ENCODE data around the gene MYOM1. TPM values are rescaled to one million over a fixed set of nuclear protein-coding genes. Genes with fewer than 3 reads are reported as not detected.

MYOM1 gene
- 1 to 10 TPM in 1 of 2 experiments, under 1 TPM in 1; 0.71 to 2.1 TPM for total RNA-seq

- Mint-ChIP-seq H3K9me3 (no peaks in the 10 kb centered on the region), H3K36me3 (ENCODE audit: low read depth) (no peaks in the 10 kb centered on the region), H3K4me3 (no peak within 1 kb of the TSS), H3K4me1 (peaks cover 6% of the 10 kb centered on the region), H3K27me3 (no peaks in the 10 kb centered on the region), H3K27ac (no peak within 1 kb of the TSS)
- DNase-seq, result no peak
- POLR2A ChIA-PET, result no interaction called here
- CTCF ChIA-PET, result interaction anchor here (1.0 to 2.3 kb wide), 2 partner anchors 9 to 21 kb away, joined by 4 to 8 read pairs; no protein-coding TSS in a partner anchor
These were observed at the start of gene MYOM1 for GRCh38 chr18:3219631-3220335. Gene MYOM1, minus strand, starts transcription at chr18:3219968. Its CDS starts 4,745 bp downstream, at chr18:3215223.

- H3K4me1 Mint-ChIP-seq, result peaks cover 67% of the 10 kb centered on the region
- POLR2A ChIA-PET, result no interaction called here
These were observed 49.6 kb upstream of the MYOM1 start for GRCh38 chr18:3269241-3269913.

GRCh38 chr18:3268306-3268705 lies 48.5 kb upstream of the MYOM1 start:
- H3K36me3 Mint-ChIP-seq (ENCODE audit: low read depth), result peaks cover 33% of the 10 kb centered on the region
- CTCF ChIA-PET, result no interaction called here
- H3K27ac Mint-ChIP-seq, result no peak overlapping the region
- no peak overlapping the region for H3K4me3 Mint-ChIP-seq
- peaks cover 75% of the 10 kb centered on the region for H3K4me1 Mint-ChIP-seq
- no peak for DNase-seq
- no peaks in the 10 kb centered on the region for H3K9me3 Mint-ChIP-seq
- no peaks in the 10 kb centered on the region for H3K27me3 Mint-ChIP-seq
- POLR2A ChIA-PET, result no interaction called here

More at GRCh38 chr18:3269241-3269913, 49.6 kb upstream of the MYOM1 start:
- CTCF ChIA-PET, result no interaction called here
- no peak overlapping the region for H3K4me3 Mint-ChIP-seq
- no peak for DNase-seq
- H3K27me3 Mint-ChIP-seq, result no peaks in the 10 kb centered on the region
- H3K27ac Mint-ChIP-seq, result no peak overlapping the region
- H3K9me3 Mint-ChIP-seq, result no peaks in the 10 kb centered on the region
- H3K36me3 Mint-ChIP-seq (ENCODE audit: low read depth), result peaks cover 33% of the 10 kb centered on the region

- no peak overlapping the region for H3K27ac Mint-ChIP-seq
These were observed 46.4 kb upstream of the MYOM1 start for GRCh38 chr18:3266062-3266608.

GRCh38 chr18:3265564-3266033 lies 45.8 kb upstream of the MYOM1 start:
- H3K4me3 Mint-ChIP-seq, result no peak overlapping the region
- no peak overlapping the region for H3K27ac Mint-ChIP-seq
- peaks cover 38% of the 10 kb centered on the region for H3K36me3 Mint-ChIP-seq (ENCODE audit: low read depth)
- ChIA-PET POLR2A (no interaction called here), CTCF (interaction anchor here (0.5 to 1.2 kb wide), 4 partner anchors 9 to 422 kb away, joined by 3 to 6 read pairs (median 3); no protein-coding TSS in a partner anchor)
- no peaks in the 10 kb centered on the region for H3K9me3 Mint-ChIP-seq
- peaks cover 71% of the 10 kb centered on the region for H3K4me1 Mint-ChIP-seq
- H3K27me3 Mint-ChIP-seq, result no peaks in the 10 kb centered on the region
- no peak for DNase-seq

More at GRCh38 chr18:3266062-3266608, 46.4 kb upstream of the MYOM1 start:
- CTCF ChIA-PET, result interaction anchor here (0.6 to 1.5 kb wide), 3 partner anchors 9 to 399 kb away, joined by 3 to 7 read pairs (median 4); no protein-coding TSS in a partner anchor
- Mint-ChIP-seq H3K27me3 (no peaks in the 10 kb centered on the region), H3K4me1 (peaks cover 69% of the 10 kb centered on the region), H3K36me3 (ENCODE audit: low read depth) (peaks cover 36% of the 10 kb centered on the region), H3K9me3 (no peaks in the 10 kb centered on the region), H3K4me3 (no peak overlapping the region)
- DNase-seq, result no peak
- POLR2A ChIA-PET, result no interaction called here

- Mint-ChIP-seq H3K9me3 (no peaks in the 10 kb centered on the region), H3K27ac (no peak overlapping the region), H3K36me3 (ENCODE audit: low read depth) (peaks cover 40% of the 10 kb centered on the region), H3K4me1 (peaks cover 74% of the 10 kb centered on the region), H3K27me3 (no peaks in the 10 kb centered on the region), H3K4me3 (peak overlapping the region; percentile 2)
- DNase-seq, result no peak
- POLR2A ChIA-PET, result no interaction called here
- CTCF ChIA-PET, result interaction anchor here (1.1 to 2.1 kb wide), 7 partner anchors 14 to 402 kb away, joined by 3 to 6 read pairs (median 3); no protein-coding TSS in a partner anchor
These were observed 44.6 kb upstream of the MYOM1 start for GRCh38 chr18:3264362-3264761.

- no peaks in the 10 kb centered on the region for H3K27me3 Mint-ChIP-seq
- H3K36me3 Mint-ChIP-seq (ENCODE audit: low read depth), result peaks cover 41% of the 10 kb centered on the region
- peaks cover 74% of the 10 kb centered on the region for H3K4me1 Mint-ChIP-seq
- ChIA-PET POLR2A (interaction anchor here (0.7 to 1.4 kb wide), 2 partner anchors 9 to 185 kb away, joined by 3 read pairs; no protein-coding TSS in a partner anchor), CTCF (interaction anchor here (0.8 to 2.1 kb wide), 8 partner anchors 8 to 403 kb away, joined by 3 to 6 read pairs (median 4); no protein-coding TSS in a partner anchor)
- DNase-seq, result no peak
- H3K9me3 Mint-ChIP-seq, result no peaks in the 10 kb centered on the region
- H3K4me3 Mint-ChIP-seq, result peak overlapping the region; percentile 86
- H3K27ac Mint-ChIP-seq, result peak overlapping the region; percentile 86
These were observed 43.4 kb upstream of the MYOM1 start for GRCh38 chr18:3263132-3263700.

- peaks cover 77% of the 10 kb centered on the region for H3K4me1 Mint-ChIP-seq
- H3K27me3 Mint-ChIP-seq, result no peaks in the 10 kb centered on the region
- no peaks in the 10 kb centered on the region for H3K9me3 Mint-ChIP-seq
- POLR2A ChIA-PET, result interaction anchor here (1.4 to 1.5 kb wide), 3 partner anchors 15 to 332 kb away, joined by 3 read pairs; partner anchors contain the start of gene MYL12A
- peak; percentile 46 for DNase-seq
- H3K36me3 Mint-ChIP-seq (ENCODE audit: low read depth), result peaks cover 46% of the 10 kb centered on the region
- CTCF ChIA-PET, result interaction anchor here (1.4 to 2.1 kb wide), 5 partner anchors 10 to 404 kb away, joined by 3 to 11 read pairs (median 4); no protein-coding TSS in a partner anchor
- H3K4me3 Mint-ChIP-seq, result peak overlapping the region; percentile 86
- peak overlapping the region; percentile 99 for H3K27ac Mint-ChIP-seq
These were observed 42.7 kb upstream of the MYOM1 start for GRCh38 chr18:3262234-3263131.

GRCh38 chr18:3261373-3262233 lies 41.8 kb upstream of the MYOM1 start, which contains the start of gene MYL12B:
Gene MYL12B, plus strand, starts transcription at chr18:3262133. Its CDS starts 10,766 bp downstream, at chr18:3272899.
- H3K4me3 Mint-ChIP-seq, result peak within 1 kb of the TSS; percentile 86
- no peaks in the 10 kb centered on the region for H3K9me3 Mint-ChIP-seq
- H3K27me3 Mint-ChIP-seq, result no peaks in the 10 kb centered on the region
- CTCF ChIA-PET, result interaction anchor here (0.6 to 1.8 kb wide), 6 partner anchors 9 to 35 kb away, joined by 3 to 11 read pairs (median 4); no protein-coding TSS in a partner anchor
- POLR2A ChIA-PET, result interaction anchor here (0.5 to 1.5 kb wide), 4 partner anchors 11 to 332 kb away, joined by 3 to 11 read pairs (median 3); partner anchors contain the start of gene MYL12A
- H3K4me1 Mint-ChIP-seq, result peaks cover 76% of the 10 kb centered on the region
- DNase-seq, result peak; percentile 82
- H3K36me3 Mint-ChIP-seq (ENCODE audit: low read depth), result peaks cover 55% of the 10 kb centered on the region
- H3K27ac Mint-ChIP-seq, result peak within 1 kb of the TSS; percentile 99

GRCh38 chr18:3260995-3261372 lies 41.2 kb upstream of the MYOM1 start:
- H3K27me3 Mint-ChIP-seq, result no peaks in the 10 kb centered on the region
- peaks cover 73% of the 10 kb centered on the region for H3K4me1 Mint-ChIP-seq
- peaks cover 57% of the 10 kb centered on the region for H3K36me3 Mint-ChIP-seq (ENCODE audit: low read depth)
- peak overlapping the region; percentile 86 for H3K4me3 Mint-ChIP-seq
- peak overlapping the region; percentile 99 for H3K27ac Mint-ChIP-seq
- no peak for DNase-seq
- POLR2A ChIA-PET, result interaction anchor here (0.5 to 1.5 kb wide), 4 partner anchors 10 to 333 kb away, joined by 3 to 11 read pairs (median 3); partner anchors contain the start of gene MYL12A
- CTCF ChIA-PET, result interaction anchor here (0.6 to 1.8 kb wide), 7 partner anchors 8 to 345 kb away, joined by 3 to 11 read pairs (median 4); no protein-coding TSS in a partner anchor
- H3K9me3 Mint-ChIP-seq, result no peaks in the 10 kb centered on the region

Measured in activated CD4-positive, alpha-beta T cell treated with anti-CD3 and anti-CD28 coated beads, Interleukin-2, amount 10 ng/mL, durations not matched to agents 7 days and 5 days (primary cell).